Neural progenitor cell (in vitro differentiated cells): ENCODE measurements around the gene TSGA10. TPM values are rescaled to one million over a fixed set of nuclear protein-coding genes. Genes with fewer than 3 reads are reported as not detected.

ENCODE experiments used
- DNase-seq: peaks from one replicate; pipeline ENCODE4 v3.0.0-alpha.2; 2016; ENCODE audit warnings: low spot score
- H2AFZ ChIP-seq: fragments of 200-600 bp; sonication (generic); replicated peaks from 2 replicates; pipeline ENCODE4 v1.6.1; 2016; ENCODE audit warnings: antibody characterized with exemption
- H3F3A ChIP-seq: fragments of 200-600 bp; sonication (generic); 2 replicates; pipeline ENCODE4 v1.6.1; 2016; ENCODE audit warnings: antibody characterized with exemption, low read depth
- H3K27ac ChIP-seq: fragments of 200-600 bp; sonication (generic); 2 replicates; pipeline ENCODE4 v1.5.1; 2016; ENCODE audit warnings: mild to moderate bottlenecking
- H3K27me3 ChIP-seq: fragments of 200-600 bp; sonication (generic); 2 replicates; pipeline ENCODE4 v1.6.1; 2016; ENCODE audit warnings: mild to moderate bottlenecking, moderate library complexity
- H3K36me3 ChIP-seq: fragments of 200-600 bp; sonication (generic); 2 replicates; pipeline ENCODE4 v1.5.1; 2016
- H3K4me1 ChIP-seq: fragments of 200-600 bp; sonication (generic); 2 replicates; pipeline ENCODE4 v1.6.1; 2016; ENCODE audit warnings: mixed run types
- H3K4me2 ChIP-seq: fragments of 200-600 bp; sonication (generic); 2 replicates; pipeline ENCODE4 v1.6.1; 2016
- H3K4me3 ChIP-seq: fragments of 200-600 bp; sonication (generic); 2 replicates; pipeline ENCODE4 v1.5.1; 2016
- H3K79me2 ChIP-seq: fragments of 200-600 bp; sonication (generic); 2 replicates; pipeline ENCODE4 v1.6.1; 2016; ENCODE audit warnings: low read depth
- H3K9ac ChIP-seq: fragments of 200-600 bp; sonication (generic); 2 replicates; pipeline ENCODE4 v1.6.1; 2016
- H3K9me3 ChIP-seq: fragments of 200-600 bp; sonication (generic); 2 replicates; pipeline ENCODE4 v1.5.1; 2016; ENCODE audit warnings: low read depth
- H4K20me1 ChIP-seq: fragments of 200-600 bp; sonication (generic); 2 replicates; pipeline ENCODE4 v1.6.1; 2016; ENCODE audit warnings: low read depth
- H3K27ac Mint-ChIP-seq: 3 replicates; pipeline ENCODE4 v1.8.0; 2021; ENCODE audit warnings: mixed read lengths
- H3K27me3 Mint-ChIP-seq: 2 replicates; pipeline ENCODE4 v1.8.0; 2022; ENCODE audit warnings: low read depth, mild to moderate bottlenecking, inconsistent platforms, moderate library complexity, mixed read lengths; ENCODE audit not compliant: insufficient read depth
- H3K36me3 Mint-ChIP-seq: 3 replicates; pipeline ENCODE4 v1.8.0; 2021; ENCODE audit warnings: mixed read lengths
- H3K4me1 Mint-ChIP-seq: 3 replicates; pipeline ENCODE4 v1.8.0; 2021; ENCODE audit warnings: mixed read lengths
- H3K4me3 Mint-ChIP-seq: 3 replicates; pipeline ENCODE4 v1.8.0; 2021; ENCODE audit warnings: mild to moderate bottlenecking, moderate library complexity, mixed read lengths
- H3K9me3 Mint-ChIP-seq: 3 replicates; pipeline ENCODE4 v1.8.0; 2020; ENCODE audit warnings: mixed read lengths
- EZH2 ChIP-seq: fragments of 200-600 bp; sonication (generic); IDR thresholded peaks from 2 replicates; pipeline ENCODE4 v1.6.1; 2017; ENCODE audit warnings: antibody characterized with exemption, mild to moderate bottlenecking, moderate library complexity
- EZH2phosphoT487 ChIP-seq: fragments of 200-600 bp; sonication (generic); IDR thresholded peaks from 2 replicates; pipeline ENCODE4 v1.6.1; 2017; ENCODE audit warnings: antibody characterized with exemption
- total RNA-seq: library from RNA; depleted of rRNA; stranded (reverse); fragments of >200 nt; gene quantifications from 2 replicates; pipeline ENCODE4 v1.2.3, GENCODE V29; 2015; ENCODE audit warnings: low replicate concordance
- TF ChIP-seq, protein P1 (sequence below): fragments of 200-600 bp; sonication (generic); IDR thresholded peaks from 2 replicates; pipeline ENCODE4 v1.5.1; 2017; ENCODE audit warnings: antibody characterized with exemption, mild to moderate bottlenecking

TSGA10 gene
- total RNA-seq, 1 donor from 2014 or later: 5.8 TPM

DNA sequence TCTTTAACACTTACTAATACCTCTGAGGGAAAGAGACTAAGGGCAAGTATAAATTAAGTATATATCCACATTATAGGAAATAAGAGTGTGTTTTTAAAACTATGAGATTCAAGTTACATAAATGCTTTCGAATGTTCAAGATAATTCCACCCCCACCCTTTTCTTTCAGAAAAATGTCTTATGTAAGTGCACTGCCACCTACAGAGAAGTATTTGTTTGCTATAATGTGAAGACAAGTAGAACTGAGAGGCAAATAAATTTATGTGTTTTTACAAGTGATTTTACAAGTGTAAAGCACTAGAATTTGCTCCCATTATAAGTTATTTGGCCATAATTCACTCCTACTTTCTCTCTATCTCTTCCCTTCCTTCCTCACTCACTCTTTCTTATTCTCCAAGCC, 118.8 kb downstream of the TSGA10 start:
- TF ChIP-seq, protein P1, sequence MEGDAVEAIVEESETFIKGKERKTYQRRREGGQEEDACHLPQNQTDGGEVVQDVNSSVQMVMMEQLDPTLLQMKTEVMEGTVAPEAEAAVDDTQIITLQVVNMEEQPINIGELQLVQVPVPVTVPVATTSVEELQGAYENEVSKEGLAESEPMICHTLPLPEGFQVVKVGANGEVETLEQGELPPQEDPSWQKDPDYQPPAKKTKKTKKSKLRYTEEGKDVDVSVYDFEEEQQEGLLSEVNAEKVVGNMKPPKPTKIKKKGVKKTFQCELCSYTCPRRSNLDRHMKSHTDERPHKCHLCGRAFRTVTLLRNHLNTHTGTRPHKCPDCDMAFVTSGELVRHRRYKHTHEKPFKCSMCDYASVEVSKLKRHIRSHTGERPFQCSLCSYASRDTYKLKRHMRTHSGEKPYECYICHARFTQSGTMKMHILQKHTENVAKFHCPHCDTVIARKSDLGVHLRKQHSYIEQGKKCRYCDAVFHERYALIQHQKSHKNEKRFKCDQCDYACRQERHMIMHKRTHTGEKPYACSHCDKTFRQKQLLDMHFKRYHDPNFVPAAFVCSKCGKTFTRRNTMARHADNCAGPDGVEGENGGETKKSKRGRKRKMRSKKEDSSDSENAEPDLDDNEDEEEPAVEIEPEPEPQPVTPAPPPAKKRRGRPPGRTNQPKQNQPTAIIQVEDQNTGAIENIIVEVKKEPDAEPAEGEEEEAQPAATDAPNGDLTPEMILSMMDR: no peak
- TF ChIP-seq EZH2phosphoT487 (no peak), EZH2 (no peak)
- H3K4me3 Mint-ChIP-seq: no peak overlapping the region
- H3K36me3 Mint-ChIP-seq: no peaks in the 10 kb centered on the region
- Histone ChIP-seq H3K9me3 (no peaks in the 10 kb centered on the region), H3K4me2 (no peak overlapping the region), H3K4me3 (no peak overlapping the region), H3K36me3 (no peaks in the 10 kb centered on the region), H3K9ac (no peak overlapping the region), H2AFZ (no peak overlapping the region), H3K79me2 (no peaks in the 10 kb centered on the region), H3K4me1 (no peaks in the 10 kb centered on the region), H3F3A (no peaks in the 10 kb centered on the region), H3K27ac (no peak overlapping the region), H4K20me1 (no peaks in the 10 kb centered on the region), H3K27me3 (no peaks in the 10 kb centered on the region)
- no peaks in the 10 kb centered on the region for H3K9me3 Mint-ChIP-seq
- no peak overlapping the region for H3K27ac Mint-ChIP-seq
- no peak for DNase-seq
- H3K27me3 Mint-ChIP-seq: no peaks in the 10 kb centered on the region
- no peaks in the 10 kb centered on the region for H3K4me1 Mint-ChIP-seq

DNA sequence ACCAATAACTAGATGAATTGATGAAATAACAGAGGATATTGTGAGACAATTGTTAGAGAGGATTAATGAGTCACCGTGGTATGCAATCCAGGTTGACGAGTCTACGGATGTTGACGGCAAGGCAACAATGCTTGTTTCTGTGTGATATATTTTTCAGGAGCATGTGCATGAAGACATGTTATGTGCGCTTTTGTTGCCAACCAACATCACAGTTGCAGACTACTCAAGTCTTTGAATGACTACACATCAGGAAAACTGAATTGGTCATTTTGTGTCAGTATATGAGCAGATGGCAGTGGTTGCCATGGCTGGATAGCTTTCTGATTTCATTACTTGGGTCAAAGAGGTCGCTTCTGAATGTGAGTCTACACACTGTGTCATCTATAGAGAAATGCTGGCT, 122.0 kb downstream of the TSGA10 start:
- Mint-ChIP-seq H3K4me1 (no peaks in the 10 kb centered on the region), H3K9me3 (no peaks in the 10 kb centered on the region)
- DNase-seq: no peak

DNA sequence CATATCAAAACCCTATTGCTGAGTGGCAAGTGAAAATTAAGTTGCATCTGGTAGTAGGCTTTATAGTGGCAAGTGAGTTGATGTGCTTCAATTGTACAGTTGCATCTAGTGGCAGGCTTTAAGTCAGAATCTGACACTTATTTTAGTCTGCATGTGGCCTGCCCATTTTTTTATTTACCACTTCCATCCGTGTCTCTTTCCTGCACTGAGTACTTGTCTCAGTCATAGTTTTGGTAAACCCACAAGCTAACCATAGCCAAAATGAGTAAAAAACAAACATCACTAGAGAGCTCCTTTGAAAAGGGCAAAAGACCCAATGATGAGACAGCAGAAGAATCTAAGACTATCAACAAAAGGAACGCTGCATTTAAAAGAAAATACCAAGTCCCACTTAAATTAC, 122.7 kb downstream of the TSGA10 start:
- Mint-ChIP-seq H3K4me3 (no peak overlapping the region), H3K4me1 (no peaks in the 10 kb centered on the region), H3K36me3 (no peaks in the 10 kb centered on the region), H3K9me3 (no peaks in the 10 kb centered on the region), H3K27me3 (peaks cover under 1% of the 10 kb centered on the region), H3K27ac (no peak overlapping the region)
- Histone ChIP-seq H3F3A (no peaks in the 10 kb centered on the region), H3K27ac (no peak overlapping the region), H4K20me1 (no peaks in the 10 kb centered on the region), H3K4me1 (no peaks in the 10 kb centered on the region), H3K27me3 (no peaks in the 10 kb centered on the region), H3K9ac (no peak overlapping the region), H3K4me2 (no peak overlapping the region), H3K9me3 (no peaks in the 10 kb centered on the region), H2AFZ (no peak overlapping the region), H3K4me3 (no peak overlapping the region), H3K79me2 (no peaks in the 10 kb centered on the region), H3K36me3 (no peaks in the 10 kb centered on the region)
- TF ChIP-seq EZH2: no peak
- TF ChIP-seq EZH2phosphoT487: no peak
- TF ChIP-seq, protein P1: no peak
- no peak for DNase-seq

More for the DNA sequence above, 122.0 kb downstream of the TSGA10 start:
- Histone ChIP-seq H3K9me3 (no peaks in the 10 kb centered on the region), H3K27ac (no peak overlapping the region), H3K4me2 (no peak overlapping the region), H3K4me1 (no peaks in the 10 kb centered on the region), H4K20me1 (no peaks in the 10 kb centered on the region), H3K27me3 (no peaks in the 10 kb centered on the region), H3F3A (no peaks in the 10 kb centered on the region), H3K9ac (no peak overlapping the region), H2AFZ (no peak overlapping the region), H3K79me2 (no peaks in the 10 kb centered on the region), H3K36me3 (no peaks in the 10 kb centered on the region), H3K4me3 (no peak overlapping the region)
- no peaks in the 10 kb centered on the region for H3K36me3 Mint-ChIP-seq
- TF ChIP-seq EZH2phosphoT487 (no peak), EZH2 (no peak)
- TF ChIP-seq, protein P1: no peak
- no peak overlapping the region for H3K27ac Mint-ChIP-seq
- no peaks in the 10 kb centered on the region for H3K27me3 Mint-ChIP-seq
- H3K4me3 Mint-ChIP-seq: no peak overlapping the region

DNA sequence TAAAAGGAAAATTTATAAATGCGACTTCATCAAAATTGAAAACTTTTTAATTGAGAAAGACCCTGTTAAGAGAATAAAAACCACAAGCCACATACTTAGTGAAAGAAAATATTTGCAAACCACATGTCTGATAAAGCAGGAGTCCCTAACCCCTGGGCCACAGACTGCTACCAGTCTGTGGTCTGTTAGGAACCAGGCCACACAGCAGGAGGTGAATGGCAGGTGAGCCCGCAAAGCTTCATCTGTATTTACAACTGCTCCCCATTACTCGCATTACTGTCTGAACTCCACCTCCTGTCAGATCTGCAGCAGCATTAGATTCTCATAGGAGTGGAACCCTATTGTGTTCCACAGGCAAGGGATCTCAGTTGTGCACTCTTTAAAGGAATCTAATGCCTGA, 123.3 kb downstream of the TSGA10 start:
- no peak overlapping the region for H3K27ac ChIP-seq
- no peak overlapping the region for H3K27ac Mint-ChIP-seq
- no peak overlapping the region for H3K4me2 ChIP-seq
- no peak overlapping the region for H3K4me3 ChIP-seq
- no peaks in the 10 kb centered on the region for H3K27me3 ChIP-seq
- no peaks in the 10 kb centered on the region for H3F3A ChIP-seq
- no peaks in the 10 kb centered on the region for H3K9me3 Mint-ChIP-seq
- no peaks in the 10 kb centered on the region for H4K20me1 ChIP-seq
- no peaks in the 10 kb centered on the region for H3K79me2 ChIP-seq
- H3K4me3 Mint-ChIP-seq: no peak overlapping the region
- H3K36me3 ChIP-seq: no peaks in the 10 kb centered on the region
- TF ChIP-seq EZH2 (no peak), EZH2phosphoT487 (no peak)
- TF ChIP-seq, protein P1: no peak
- H3K9me3 ChIP-seq: no peaks in the 10 kb centered on the region
- H3K27me3 Mint-ChIP-seq: peaks cover 2% of the 10 kb centered on the region
- no peaks in the 10 kb centered on the region for H3K36me3 Mint-ChIP-seq
- no peaks in the 10 kb centered on the region for H3K4me1 Mint-ChIP-seq
- no peak overlapping the region for H3K9ac ChIP-seq
- no peak for DNase-seq
- no peaks in the 10 kb centered on the region for H3K4me1 ChIP-seq
- H2AFZ ChIP-seq: no peak overlapping the region
